CD4-positive, alpha-beta T cell treated with Interleukin-2 at 100 ng/mL for 4 hours (primary cell): ENCODE data around the gene NID1.
"Not testable (repeated sequence)": the region's sequence is repeated elsewhere in the genome, so short reads cannot be mapped to it uniquely, and the experiment has no call there.

Experiments used
- DNase-seq: peaks from one replicate; pipeline ENCODE4 v3.0.0-alpha.2; 2020; ENCODE audit warnings: low spot score

Gene NID1

GRCh38 chr1:235996048-235996785 lies 68.7 kb downstream of the NID1 start:
- no peak for DNase-seq

- DNase-seq = no peak
Observed at GRCh38 chr1:235995511-235995910, 69.4 kb downstream of the NID1 start.

DNA sequence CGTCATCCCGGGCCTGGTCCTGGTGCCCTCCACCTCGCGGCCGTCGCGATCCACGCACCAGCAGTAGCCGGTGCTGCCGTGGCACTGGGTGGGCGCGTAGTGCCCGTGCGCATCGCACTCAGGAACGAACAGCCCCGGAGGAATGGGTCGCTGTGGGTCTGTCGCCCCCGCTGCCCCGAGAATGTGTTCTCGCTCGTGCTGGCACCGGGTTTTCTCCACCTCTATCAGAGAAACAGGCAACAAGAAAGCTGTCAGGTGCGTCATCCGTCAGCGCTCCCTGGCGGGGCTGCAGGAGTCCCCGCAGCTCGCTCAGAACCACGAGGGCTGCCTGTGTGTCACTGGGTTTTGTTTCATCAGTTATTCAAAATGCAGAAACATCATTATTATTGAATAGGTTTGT lies 71.2 kb downstream of the NID1 start:
- no peak for DNase-seq

DNA sequence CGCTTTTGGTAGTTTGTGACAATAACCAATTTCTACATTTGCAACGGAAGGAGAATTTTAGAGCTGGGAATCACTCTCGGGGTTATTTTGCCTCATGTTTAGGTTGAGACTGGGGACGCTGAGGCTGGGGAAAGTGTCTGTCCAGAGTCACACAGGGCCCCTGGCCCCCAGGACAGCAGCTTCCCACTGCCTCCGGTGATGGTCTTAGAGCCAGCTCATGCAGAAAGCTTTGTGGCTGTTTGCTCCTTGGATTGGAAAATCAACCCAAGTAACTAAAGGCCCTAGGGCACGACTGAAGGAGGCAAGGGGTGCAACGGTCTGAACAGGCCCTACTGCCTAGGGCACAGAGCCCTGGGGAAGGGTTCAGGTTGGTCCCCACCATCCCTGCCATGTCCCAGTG lies 72.0 kb downstream of the NID1 start:
- DNase-seq = no peak

DNA sequence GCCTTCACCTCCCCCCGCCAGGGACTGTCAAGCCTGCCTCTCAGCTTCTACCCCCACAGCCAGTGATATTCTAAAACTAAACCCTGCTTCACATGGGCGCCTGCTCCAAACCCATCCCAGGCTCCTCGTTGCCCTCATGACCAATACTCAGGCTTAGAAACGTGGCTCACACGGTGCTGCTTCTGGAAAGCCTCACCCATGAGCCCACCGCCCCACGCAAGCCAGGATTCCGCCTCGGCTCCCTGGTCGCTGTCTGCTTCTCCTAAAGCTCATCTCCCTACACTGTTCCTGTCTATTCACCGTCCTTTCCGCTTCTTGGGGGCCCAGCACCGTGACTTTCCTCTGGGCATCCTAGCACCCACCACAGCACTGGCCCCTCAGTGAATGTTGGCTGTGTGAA lies 72.5 kb downstream of the NID1 start:
- no peak for DNase-seq

GRCh38 chr1:235990330-235990795 lies 74.5 kb downstream of the NID1 start:
- DNase-seq = no peak

- DNase-seq = no peak
Observed at GRCh38 chr1:235989105-235989504, 75.8 kb downstream of the NID1 start.

DNA sequence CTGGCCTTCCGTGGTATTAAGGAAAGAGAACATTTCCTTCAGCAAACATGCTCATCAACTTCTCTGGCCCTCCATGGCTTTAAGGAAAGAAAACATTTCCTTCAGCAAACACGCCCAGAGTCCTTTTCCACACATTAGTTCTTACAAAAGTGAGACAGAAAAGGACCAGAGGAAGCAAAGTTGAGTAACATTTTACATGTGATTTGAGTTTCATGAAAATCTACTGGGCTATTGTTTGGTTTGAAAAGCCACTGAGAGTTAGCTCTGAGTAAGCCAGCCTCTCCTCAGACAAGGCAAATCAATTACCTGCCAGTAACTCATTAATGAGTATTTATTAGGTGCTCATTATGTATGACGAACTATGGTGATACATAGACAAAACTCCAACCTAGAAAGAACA lies 78.0 kb downstream of the NID1 start:
- no peak for DNase-seq

GRCh38 chr1:235984041-235984825 lies 80.7 kb downstream of the NID1 start:
- no peak for DNase-seq

- DNase-seq = no peak
Observed at GRCh38 chr1:235980976-235981375, 83.9 kb downstream of the NID1 start.

DNA sequence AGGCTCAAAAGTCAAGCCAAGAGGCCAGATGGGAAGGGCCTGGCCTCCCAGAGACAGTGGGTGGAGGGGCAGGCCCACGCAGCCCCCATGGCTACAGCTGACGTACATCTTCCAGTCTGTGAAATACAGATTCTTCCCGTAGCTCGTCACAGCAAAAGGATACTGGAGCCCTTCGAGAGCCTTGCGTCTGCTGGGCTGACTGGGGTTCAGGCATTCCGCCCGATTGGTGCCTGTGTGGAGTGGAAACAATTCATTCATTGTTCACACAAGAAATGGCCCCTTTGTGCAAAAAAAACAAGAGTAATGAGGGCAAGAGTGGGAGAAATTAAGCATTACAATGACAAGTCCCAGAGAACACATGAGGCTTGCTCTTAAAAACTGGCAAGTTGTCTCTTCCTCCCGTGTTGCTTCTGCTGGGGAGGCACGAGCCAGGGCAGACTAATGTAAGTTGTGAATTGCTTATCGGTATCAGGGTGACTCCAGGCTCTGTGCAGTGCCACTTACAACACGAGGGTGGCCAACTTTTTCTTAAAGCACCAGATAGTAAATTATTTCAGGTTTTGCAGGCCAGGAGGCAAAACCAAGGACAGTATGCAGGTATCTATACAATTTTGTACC lies 85.1 kb downstream of the NID1 start:
- DNase-seq = no peak

GRCh38 chr1:235979176-235979575 lies 85.7 kb downstream of the NID1 start:
- no peak for DNase-seq

DNA sequence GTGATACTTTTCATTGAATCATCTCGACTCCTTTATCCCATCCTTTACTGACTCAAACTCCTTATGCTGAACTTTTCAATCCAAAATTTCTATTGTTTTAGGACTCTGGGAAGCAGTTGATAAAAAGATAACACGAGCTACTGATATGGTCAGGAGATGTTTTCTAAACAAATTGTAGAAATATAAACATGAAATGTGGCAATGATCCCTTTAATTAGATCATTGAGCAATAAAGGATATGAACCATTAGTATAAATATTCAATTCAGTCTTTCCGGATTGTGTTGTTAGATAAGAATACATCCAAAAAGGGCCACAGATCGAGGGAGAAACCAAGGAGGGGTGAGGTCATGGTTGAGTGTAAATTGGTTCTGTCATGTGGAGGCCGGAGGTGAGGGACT lies 88.4 kb downstream of the NID1 start:
- no peak for DNase-seq

- no peak for DNase-seq
Observed at GRCh38 chr1:235974616-235975015, 90.3 kb downstream of the NID1 start.

- DNase-seq = not testable (repeated sequence)
Observed at GRCh38 chr1:235972691-235973090, 92.2 kb downstream of the NID1 start.

- DNase-seq = no peak
Observed at GRCh38 chr1:235972311-235972689, 92.6 kb downstream of the NID1 start.

- DNase-seq = peak; percentile 93
Observed at GRCh38 chr1:235971571-235972310, 93.1 kb downstream of the NID1 start.

DNA sequence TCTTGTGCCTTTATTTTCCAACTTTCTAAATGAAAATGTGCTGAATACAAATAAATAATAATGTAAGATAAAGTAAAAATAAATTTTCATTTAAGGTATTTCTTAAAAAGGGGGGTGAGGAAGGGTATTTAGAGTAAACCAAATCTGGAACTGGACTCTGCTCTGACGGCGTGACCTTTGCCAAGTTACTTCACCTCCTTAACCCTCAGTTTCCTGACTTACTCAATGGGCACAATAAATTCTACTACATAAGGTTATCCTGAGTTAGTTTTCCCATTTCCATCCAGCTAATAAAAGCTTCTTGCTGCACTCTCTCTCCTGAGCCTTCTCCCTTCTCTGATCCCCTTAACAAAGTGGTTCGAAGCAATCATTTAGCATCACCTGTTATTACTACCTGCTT lies 93.9 kb downstream of the NID1 start:
- no peak for DNase-seq

GRCh38 chr1:235968831-235969230 lies 96.1 kb downstream of the NID1 start:
- DNase-seq = no peak

DNA sequence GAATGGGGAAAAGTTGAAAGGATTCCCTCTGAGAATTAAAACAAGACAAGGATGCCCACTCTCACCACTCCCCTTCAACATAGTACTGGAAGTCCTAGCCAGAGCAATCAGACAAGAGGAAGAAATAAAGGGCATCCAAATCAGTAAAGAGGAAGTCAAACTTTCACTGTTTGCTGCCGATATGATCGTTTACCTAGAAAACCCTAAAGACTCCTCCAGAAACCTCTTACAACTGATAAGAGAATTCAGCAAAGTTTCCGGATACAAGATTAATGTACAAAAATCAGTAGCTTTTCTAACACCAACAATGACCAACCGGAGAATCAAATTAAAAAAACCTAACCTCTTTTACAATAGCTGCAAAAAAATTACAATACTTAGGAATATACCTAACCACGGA lies 98.8 kb downstream of the NID1 start:
- DNase-seq = not testable (repeated sequence)

DNA sequence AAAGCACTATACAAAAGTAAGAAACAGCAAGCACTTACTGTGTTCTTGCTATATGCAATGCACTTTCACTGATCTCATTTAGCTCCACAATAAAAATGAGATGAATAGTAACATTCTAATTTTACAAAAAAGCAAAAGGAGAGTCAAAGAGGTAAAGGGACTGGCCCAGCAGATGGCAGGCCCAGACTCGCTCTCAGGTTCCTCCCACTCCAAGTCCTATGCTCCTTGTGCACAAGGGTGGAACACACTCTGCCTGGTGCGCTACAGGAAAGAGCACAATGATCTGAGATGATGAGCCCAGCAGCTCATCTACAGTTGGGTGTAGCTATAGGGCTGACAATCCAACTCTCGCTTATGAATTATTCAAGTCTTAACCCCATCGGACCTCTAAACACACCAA lies 104.1 kb downstream of the NID1 start:
- no peak for DNase-seq

DNA sequence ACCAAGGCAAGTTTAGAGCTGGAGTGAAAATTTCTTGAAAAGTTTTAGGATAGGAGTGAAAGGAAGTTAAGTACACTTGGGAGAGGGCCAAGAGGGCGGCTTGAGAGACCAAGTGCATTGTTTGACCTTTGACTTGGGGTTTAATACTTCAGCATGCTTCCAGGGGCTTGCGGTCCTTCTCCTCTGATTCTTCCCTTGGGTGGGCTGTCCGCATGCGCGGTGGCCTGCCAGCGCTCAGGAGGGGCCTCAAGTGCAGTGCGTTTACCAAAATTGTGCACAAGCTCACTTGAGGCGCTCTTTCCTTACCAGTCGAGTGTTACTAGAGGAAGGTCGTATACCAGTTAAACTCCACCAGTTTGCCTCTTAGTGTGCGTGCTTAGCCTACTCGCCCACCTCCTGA lies 106.9 kb downstream of the NID1 start:
- DNase-seq = no peak
